HG03558 (cell line): ENCODE data around the gene SMAP1.

ENCODE experiments used
- ATAC-seq: cut with Tn5 transposase; IDR thresholded peaks from one replicate; pipeline ENCODE4 v1.9.1; 2021; ENCODE audit warnings: moderate number of reproducible peaks; ENCODE audit not compliant: unreplicated experiment; ENCODE audit errors: extremely low read depth

Gene SMAP1

GRCh38 chr6:70667711-70668498 is at the start of gene SMAP1:
Gene SMAP1, plus strand, starts transcription at chr6:70667883. Its CDS starts 141 bp downstream, at chr6:70668024.
- peak; percentile 74 for ATAC-seq

- ATAC-seq = no peak
Measured at GRCh38 chr6:70620746-70621145, 46.9 kb upstream of the SMAP1 start.

GRCh38 chr6:70622461-70622860 is 45.2 kb upstream of the SMAP1 start:
- no peak for ATAC-seq

GRCh38 chr6:70625436-70625835 is 42.2 kb upstream of the SMAP1 start:
- ATAC-seq = no peak

GRCh38 chr6:70627500-70628254 is 40.0 kb upstream of the SMAP1 start:
- ATAC-seq = no peak

GRCh38 chr6:70629929-70630328 is 37.8 kb upstream of the SMAP1 start:
- no peak for ATAC-seq

GRCh38 chr6:70633870-70634269 is 33.8 kb upstream of the SMAP1 start:
- no peak for ATAC-seq

- ATAC-seq = no peak
Measured at GRCh38 chr6:70636596-70636995, 31.1 kb upstream of the SMAP1 start.

- no peak for ATAC-seq
Measured at GRCh38 chr6:70638468-70638867, 29.2 kb upstream of the SMAP1 start.

- ATAC-seq = peak; percentile 68
Measured at GRCh38 chr6:70651326-70651905, 16.3 kb upstream of the SMAP1 start.

- no peak for ATAC-seq
Measured at GRCh38 chr6:70652216-70652615, 15.5 kb upstream of the SMAP1 start.

- ATAC-seq = no peak
Measured at GRCh38 chr6:70657706-70658105, 10.0 kb upstream of the SMAP1 start.

GRCh38 chr6:70663881-70664466 is 3.7 kb upstream of the SMAP1 start:
- no peak for ATAC-seq

GRCh38 chr6:70666706-70667105 is 977 bp upstream of the SMAP1 start:
- ATAC-seq = no peak

- ATAC-seq = no peak
Measured at GRCh38 chr6:70667256-70667710, 400 bp upstream of the SMAP1 start.

GRCh38 chr6:70668499-70668812 is 773 bp downstream of the SMAP1 start:
- ATAC-seq = no peak

GRCh38 chr6:70669133-70669532 is 1.4 kb downstream of the SMAP1 start:
- no peak for ATAC-seq

GRCh38 chr6:70672549-70672948 is 4.9 kb downstream of the SMAP1 start:
- no peak for ATAC-seq

- no peak for ATAC-seq
Measured at GRCh38 chr6:70673054-70673453, 5.4 kb downstream of the SMAP1 start.

GRCh38 chr6:70673601-70674000 is 5.9 kb downstream of the SMAP1 start:
- no peak for ATAC-seq

GRCh38 chr6:70675822-70676221 is 8.1 kb downstream of the SMAP1 start:
- ATAC-seq = no peak
